ENCODE measurements around the gene GUCY1A1. TPM values are rescaled to one million over a fixed set of nuclear protein-coding genes. Genes with fewer than 3 reads are reported as not detected.

GUCY1A1 gene
- total and polyA plus RNA-seq, 10 donors = 2.0 to 44.9 (median 23.1) TPM

DNA sequence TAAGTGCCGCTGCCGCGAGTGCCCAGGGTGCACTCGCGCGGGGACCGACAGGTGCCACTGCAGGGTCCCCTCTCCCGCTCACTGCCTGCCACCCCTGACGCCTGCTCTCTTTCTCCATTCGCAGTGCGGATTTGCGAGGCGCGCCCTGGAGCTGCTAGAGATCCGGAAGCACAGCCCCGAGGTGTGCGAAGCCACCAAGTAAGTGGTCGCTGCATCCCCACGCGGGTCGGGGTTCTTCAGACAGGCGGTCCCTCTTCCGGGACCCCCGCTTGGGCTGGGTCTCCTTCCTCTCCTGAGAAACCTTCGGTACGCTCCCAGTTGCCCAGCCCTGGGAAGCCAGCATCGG is 547 bp downstream of the GUCY1A1 start:
- TF ChIP-seq POLR2AphosphoS5 (IDR thresholded peaks at IDR 0.05) (peak in 2 of 3 donors; percentile 33 to 48), POLR2A (IDR thresholded peaks at IDR 0.05) (no peak)
- TF ChIP-seq, protein P1, sequence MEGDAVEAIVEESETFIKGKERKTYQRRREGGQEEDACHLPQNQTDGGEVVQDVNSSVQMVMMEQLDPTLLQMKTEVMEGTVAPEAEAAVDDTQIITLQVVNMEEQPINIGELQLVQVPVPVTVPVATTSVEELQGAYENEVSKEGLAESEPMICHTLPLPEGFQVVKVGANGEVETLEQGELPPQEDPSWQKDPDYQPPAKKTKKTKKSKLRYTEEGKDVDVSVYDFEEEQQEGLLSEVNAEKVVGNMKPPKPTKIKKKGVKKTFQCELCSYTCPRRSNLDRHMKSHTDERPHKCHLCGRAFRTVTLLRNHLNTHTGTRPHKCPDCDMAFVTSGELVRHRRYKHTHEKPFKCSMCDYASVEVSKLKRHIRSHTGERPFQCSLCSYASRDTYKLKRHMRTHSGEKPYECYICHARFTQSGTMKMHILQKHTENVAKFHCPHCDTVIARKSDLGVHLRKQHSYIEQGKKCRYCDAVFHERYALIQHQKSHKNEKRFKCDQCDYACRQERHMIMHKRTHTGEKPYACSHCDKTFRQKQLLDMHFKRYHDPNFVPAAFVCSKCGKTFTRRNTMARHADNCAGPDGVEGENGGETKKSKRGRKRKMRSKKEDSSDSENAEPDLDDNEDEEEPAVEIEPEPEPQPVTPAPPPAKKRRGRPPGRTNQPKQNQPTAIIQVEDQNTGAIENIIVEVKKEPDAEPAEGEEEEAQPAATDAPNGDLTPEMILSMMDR (IDR thresholded peaks at IDR 0.05 in 8 of 11, conservative IDR thresholded peaks at IDR 0.05 in 3 of 11) = no peak
- H3K27me3 ChIP-seq (replicated peaks in 1 of 7) = peaks cover 0 to 34% (median 14%) of the 10 kb centered on the region in 7 donors
- no peaks in the 10 kb centered on the region for H3K36me3 ChIP-seq
- peak overlapping the region; percentile 42 to 75 (median 52) for H3K4me3 ChIP-seq
- H3K4me1 ChIP-seq = peaks cover 0 to 28% (median 14%) of the 10 kb centered on the region in 6 donors
- 1 to 2% (median 1%) methylated on average over 22 to 27 of the region's 27 CpGs for whole genome bisulfite sequencing, 5 donors
- DNase-seq = peak; percentile 81
- H3K9me3 ChIP-seq = no peaks in the 10 kb centered on the region
- peak overlapping the region; percentile 55 to 86 (median 84) for H3K27ac ChIP-seq
- intact Hi-C loops (cut with DNase I; ENCODE audit: low total_unique reads) = no loop called here

DNA sequence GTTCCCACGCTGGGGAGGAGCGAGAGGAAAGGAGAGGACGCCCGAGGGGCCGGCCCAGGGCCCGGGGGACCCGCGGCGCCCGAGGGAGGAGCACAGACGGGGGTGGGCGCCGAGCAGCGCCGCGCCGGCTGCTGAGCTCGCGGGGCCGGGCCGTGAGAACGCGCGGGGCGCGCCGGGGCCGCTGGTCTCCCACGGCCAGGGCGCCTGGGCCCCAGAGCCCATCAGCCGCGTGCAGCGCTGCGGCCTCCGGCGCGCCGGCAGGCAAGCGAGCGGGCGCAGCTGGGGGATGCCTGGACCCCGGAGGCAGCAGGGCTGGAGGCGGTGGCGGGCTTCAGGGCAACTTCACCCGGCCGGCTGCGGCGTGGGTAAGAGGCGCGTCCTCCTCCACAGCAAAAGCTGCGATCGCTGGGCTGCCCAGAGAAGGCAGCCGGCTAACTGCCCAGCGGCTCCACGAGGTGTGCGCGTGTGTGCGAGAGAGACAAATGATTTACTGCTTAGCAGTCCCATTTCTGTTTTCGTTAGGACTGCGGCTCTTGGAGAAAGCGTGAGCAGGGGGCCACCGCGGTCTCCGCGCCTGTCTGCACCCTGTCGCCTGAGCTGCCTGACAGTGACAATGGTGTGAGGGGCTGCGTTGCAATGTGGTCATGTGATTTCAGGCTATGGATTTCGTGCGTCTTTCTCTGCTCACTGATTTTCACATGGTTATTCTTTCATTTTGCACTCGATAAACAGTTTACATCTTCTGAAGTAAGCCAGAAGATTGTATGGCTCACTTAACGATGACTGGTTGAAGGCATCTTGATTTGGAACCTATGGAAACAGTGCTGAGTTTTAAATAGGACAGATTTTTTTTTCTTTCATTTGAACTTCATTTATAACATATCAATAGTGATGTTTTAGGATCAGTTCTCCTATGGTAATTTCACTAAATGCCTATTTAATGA is 1.2 kb downstream of the GUCY1A1 start:
- intact Hi-C loops (cut with DNase I; ENCODE audit: low total_unique reads) = no loop called here
- 1 to 2% (median 1%) methylated on average over 18 to 71 of the region's 71 CpGs for WGBS, 5 donors
- no peak for TF ChIP-seq POLR2A (IDR thresholded peaks at IDR 0.05)
- peak in 2 of 3 donors; percentile 47 to 72 for TF ChIP-seq POLR2AphosphoS5 (IDR thresholded peaks at IDR 0.05)
- peaks cover 0 to 28% (median 14%) of the 10 kb centered on the region in 6 donors for H3K4me1 ChIP-seq
- H3K27me3 ChIP-seq (replicated peaks in 1 of 7) = peaks cover 0 to 34% (median 14%) of the 10 kb centered on the region in 7 donors
- peak overlapping the region; percentile 42 to 75 (median 52) for H3K4me3 ChIP-seq
- peak overlapping the region; percentile 55 to 86 (median 84) for H3K27ac ChIP-seq
- DNase-seq = peak; percentile 82
- no peaks in the 10 kb centered on the region for H3K36me3 ChIP-seq
- no peaks in the 10 kb centered on the region for H3K9me3 ChIP-seq

DNA sequence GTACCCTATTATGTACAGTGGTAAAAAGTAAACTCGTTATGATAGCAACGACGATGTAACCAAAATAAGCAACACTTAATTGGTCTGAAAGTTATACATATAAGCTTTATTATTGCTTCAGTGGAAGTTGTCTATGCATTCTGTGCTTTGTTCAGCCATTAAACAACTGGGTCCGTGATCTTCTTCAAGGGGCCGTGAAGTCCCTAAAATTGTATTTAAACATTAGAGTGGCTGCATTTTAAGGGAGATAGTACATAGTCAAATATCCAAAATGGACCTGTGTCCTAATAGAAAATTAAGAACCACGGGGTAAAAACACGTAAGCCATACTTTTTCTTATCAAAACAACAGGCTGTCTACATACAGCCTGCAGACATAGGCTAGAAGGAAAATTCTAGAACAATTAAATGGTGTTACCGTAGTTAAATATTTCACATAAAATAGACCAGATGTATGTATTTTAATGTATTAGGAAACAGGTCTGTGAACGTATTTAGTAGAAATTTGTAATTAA is 2.1 kb downstream of the GUCY1A1 start:
- intact Hi-C loops (cut with DNase I; ENCODE audit: low total_unique reads) = no loop called here
- WGBS, 5 donors = 14 to 25% (median 19%) methylated on average over 9 of the region's 9 CpGs
- Histone ChIP-seq H3K27ac (peak overlapping the region in 7 of 8 donors; percentile 83 to 86 (median 84)), H3K4me1 (peaks cover 0 to 28% (median 14%) of the 10 kb centered on the region in 6 donors), H3K9me3 (no peaks in the 10 kb centered on the region), H3K36me3 (no peaks in the 10 kb centered on the region), H3K4me3 (peak overlapping the region in 5 of 8 donors; percentile 11 to 75 (median 52)), H3K27me3 (replicated peaks in 1 of 7) (peaks cover 0 to 34% (median 14%) of the 10 kb centered on the region in 7 donors)
- no peak for DNase-seq
- TF ChIP-seq POLR2A (IDR thresholded peaks at IDR 0.05) = no peak
- TF ChIP-seq, protein P1 (IDR thresholded peaks at IDR 0.05 in 8 of 11, conservative IDR thresholded peaks at IDR 0.05 in 3 of 11) = no peak
- no peak for TF ChIP-seq POLR2AphosphoS5 (IDR thresholded peaks at IDR 0.05)

- H3K27ac ChIP-seq = no peak overlapping the region
- no peak for TF ChIP-seq POLR2AphosphoS5 (IDR thresholded peaks at IDR 0.05)
- TF ChIP-seq, protein P1 (IDR thresholded peaks at IDR 0.05 in 8 of 11, conservative IDR thresholded peaks at IDR 0.05 in 3 of 11) = no peak
- no peak for TF ChIP-seq POLR2A (IDR thresholded peaks at IDR 0.05)
- H3K4me3 ChIP-seq = no peak overlapping the region
- H3K27me3 ChIP-seq (replicated peaks in 1 of 7) = peaks cover 0 to 21% (median 6%) of the 10 kb centered on the region in 7 donors
- no peaks in the 10 kb centered on the region for H3K36me3 ChIP-seq
- peaks cover 0 to 37% (median 8%) of the 10 kb centered on the region in 6 donors for H3K4me1 ChIP-seq
- no peak for DNase-seq
- intact Hi-C loops (cut with DNase I; ENCODE audit: low total_unique reads) = no loop called here
- H3K9me3 ChIP-seq = no peaks in the 10 kb centered on the region
- WGBS, 5 donors = 85 to 93% (median 88%) methylated on average over 2 of the region's 2 CpGs
Measured at GRCh38 chr4:155672342-155672741, 5.7 kb downstream of the GUCY1A1 start.

Measured in spleen (tissue), 11 donors.